Activated effector memory CD4-positive, alpha-beta T cell treated with anti-CD3 and anti-CD28 coated beads, Interleukin-2, amount 50 U/mL, for 16 hours (primary cell): ENCODE measurements around the gene EEFSEC.

Experiments
- DNase-seq: peaks from one replicate; pipeline ENCODE4 v3.0.0-alpha.2; 2020

Gene EEFSEC

GRCh38 chr3:128456776-128457715, 303.8 kb downstream of the EEFSEC start:
- no peak for DNase-seq

DNA sequence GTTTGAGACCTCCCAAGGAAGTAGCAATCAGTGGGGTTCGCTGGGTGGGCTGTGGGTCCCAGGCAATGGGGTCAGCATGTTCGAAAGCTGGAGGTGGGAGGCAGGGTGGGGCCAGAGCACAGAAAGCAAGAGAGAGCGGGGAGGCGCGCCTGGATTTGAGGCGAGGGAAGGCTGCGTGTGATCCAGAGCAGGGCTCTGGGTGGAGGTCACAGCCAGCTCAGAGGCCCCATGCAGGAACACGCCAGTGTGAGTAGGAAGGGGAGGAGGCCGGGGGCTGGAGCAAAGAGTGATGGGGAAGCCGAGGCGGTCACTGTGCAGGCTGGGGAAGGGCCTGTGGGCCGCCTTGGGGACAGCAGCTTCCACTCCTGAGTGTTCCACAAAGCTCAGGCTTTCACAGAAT, 304.7 kb downstream of the EEFSEC start:
- DNase-seq = no peak
